Measurements from ENCODE around the gene C1orf198.

GRCh38 chr1:230858236-230858820 is 10.0 kb downstream of the C1orf198 start:
- TF ChIP-seq, protein P1, sequence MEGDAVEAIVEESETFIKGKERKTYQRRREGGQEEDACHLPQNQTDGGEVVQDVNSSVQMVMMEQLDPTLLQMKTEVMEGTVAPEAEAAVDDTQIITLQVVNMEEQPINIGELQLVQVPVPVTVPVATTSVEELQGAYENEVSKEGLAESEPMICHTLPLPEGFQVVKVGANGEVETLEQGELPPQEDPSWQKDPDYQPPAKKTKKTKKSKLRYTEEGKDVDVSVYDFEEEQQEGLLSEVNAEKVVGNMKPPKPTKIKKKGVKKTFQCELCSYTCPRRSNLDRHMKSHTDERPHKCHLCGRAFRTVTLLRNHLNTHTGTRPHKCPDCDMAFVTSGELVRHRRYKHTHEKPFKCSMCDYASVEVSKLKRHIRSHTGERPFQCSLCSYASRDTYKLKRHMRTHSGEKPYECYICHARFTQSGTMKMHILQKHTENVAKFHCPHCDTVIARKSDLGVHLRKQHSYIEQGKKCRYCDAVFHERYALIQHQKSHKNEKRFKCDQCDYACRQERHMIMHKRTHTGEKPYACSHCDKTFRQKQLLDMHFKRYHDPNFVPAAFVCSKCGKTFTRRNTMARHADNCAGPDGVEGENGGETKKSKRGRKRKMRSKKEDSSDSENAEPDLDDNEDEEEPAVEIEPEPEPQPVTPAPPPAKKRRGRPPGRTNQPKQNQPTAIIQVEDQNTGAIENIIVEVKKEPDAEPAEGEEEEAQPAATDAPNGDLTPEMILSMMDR (IDR thresholded peaks at IDR 0.05): no peak
- no peak for TF ChIP-seq POLR2AphosphoS5 (IDR thresholded peaks at IDR 0.05)

All from breast epithelium (tissue), 3 donors.